Measurements from ENCODE around the gene NKG7. TPM values are rescaled to one million over a fixed set of nuclear protein-coding genes. Genes with fewer than 3 reads are reported as not detected.

Gene NKG7
- total and polyA plus RNA-seq, 4 donors = 2.0 to 13.6 (median 5.7) TPM

- Histone ChIP-seq H3K9ac (ENCODE audit: low read depth in 1 of 2, low read length in 2 of 2) (no peak overlapping the region), H3K4me1 (ENCODE audit: control insufficient read depth in 4 of 4, insufficient read depth in 4 of 4, low read length in 3 of 4) (peaks cover 11 to 44% (median 24%) of the 10 kb centered on the region in 4 donors), H3K27ac (ENCODE audit: low read depth in 1 of 2, low read length in 2 of 2) (no peak overlapping the region), H3K36me3 (ENCODE audit: control insufficient read depth in 4 of 4, insufficient read depth in 3 of 4, low read depth in 1 of 4, low read length in 3 of 4) (peaks cover 8 to 21% (median 18%) of the 10 kb centered on the region in 4 donors), H3K4me3 (ENCODE audit: low read depth in 1 of 3, low read length in 3 of 3) (no peak overlapping the region), H3K9me3 (ENCODE audit: control insufficient read depth in 4 of 4, low read length in 3 of 4) (no peaks in the 10 kb centered on the region), H3K27me3 (ENCODE audit: control insufficient read depth in 4 of 4, insufficient read depth in 4 of 4, low read length in 3 of 4) (no peaks in the 10 kb centered on the region)
- no peak for DNase-seq (ENCODE audit: low spot score)
- 95% methylated on average over 16 of the region's 16 CpGs for WGBS
- no peak for TF ChIP-seq TAF1 (conservative IDR thresholded peaks at IDR 0.05)
- TF ChIP-seq, protein P1, sequence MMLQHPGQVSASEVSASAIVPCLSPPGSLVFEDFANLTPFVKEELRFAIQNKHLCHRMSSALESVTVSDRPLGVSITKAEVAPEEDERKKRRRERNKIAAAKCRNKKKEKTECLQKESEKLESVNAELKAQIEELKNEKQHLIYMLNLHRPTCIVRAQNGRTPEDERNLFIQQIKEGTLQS (IDR thresholded peaks at IDR 0.05) = no peak
- TF ChIP-seq FOXA2 (IDR thresholded peaks at IDR 0.05) = no peak
- no peak for TF ChIP-seq YY1 (IDR thresholded peaks at IDR 0.05)
- no peak for TF ChIP-seq NR2F2 (IDR thresholded peaks at IDR 0.05)
- TF ChIP-seq CTCF (IDR thresholded peaks at IDR 0.05; ENCODE audit: low read depth, low read length, missing input control) = no peak
- TF ChIP-seq FOXA1 (IDR thresholded peaks at IDR 0.05) = no peak
- no peak for TF ChIP-seq HNF4A (conservative IDR thresholded peaks at IDR 0.05)
- TF ChIP-seq, protein P2, sequence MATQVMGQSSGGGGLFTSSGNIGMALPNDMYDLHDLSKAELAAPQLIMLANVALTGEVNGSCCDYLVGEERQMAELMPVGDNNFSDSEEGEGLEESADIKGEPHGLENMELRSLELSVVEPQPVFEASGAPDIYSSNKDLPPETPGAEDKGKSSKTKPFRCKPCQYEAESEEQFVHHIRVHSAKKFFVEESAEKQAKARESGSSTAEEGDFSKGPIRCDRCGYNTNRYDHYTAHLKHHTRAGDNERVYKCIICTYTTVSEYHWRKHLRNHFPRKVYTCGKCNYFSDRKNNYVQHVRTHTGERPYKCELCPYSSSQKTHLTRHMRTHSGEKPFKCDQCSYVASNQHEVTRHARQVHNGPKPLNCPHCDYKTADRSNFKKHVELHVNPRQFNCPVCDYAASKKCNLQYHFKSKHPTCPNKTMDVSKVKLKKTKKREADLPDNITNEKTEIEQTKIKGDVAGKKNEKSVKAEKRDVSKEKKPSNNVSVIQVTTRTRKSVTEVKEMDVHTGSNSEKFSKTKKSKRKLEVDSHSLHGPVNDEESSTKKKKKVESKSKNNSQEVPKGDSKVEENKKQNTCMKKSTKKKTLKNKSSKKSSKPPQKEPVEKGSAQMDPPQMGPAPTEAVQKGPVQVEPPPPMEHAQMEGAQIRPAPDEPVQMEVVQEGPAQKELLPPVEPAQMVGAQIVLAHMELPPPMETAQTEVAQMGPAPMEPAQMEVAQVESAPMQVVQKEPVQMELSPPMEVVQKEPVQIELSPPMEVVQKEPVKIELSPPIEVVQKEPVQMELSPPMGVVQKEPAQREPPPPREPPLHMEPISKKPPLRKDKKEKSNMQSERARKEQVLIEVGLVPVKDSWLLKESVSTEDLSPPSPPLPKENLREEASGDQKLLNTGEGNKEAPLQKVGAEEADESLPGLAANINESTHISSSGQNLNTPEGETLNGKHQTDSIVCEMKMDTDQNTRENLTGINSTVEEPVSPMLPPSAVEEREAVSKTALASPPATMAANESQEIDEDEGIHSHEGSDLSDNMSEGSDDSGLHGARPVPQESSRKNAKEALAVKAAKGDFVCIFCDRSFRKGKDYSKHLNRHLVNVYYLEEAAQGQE (IDR thresholded peaks at IDR 0.05) = no peak
- no peak for TF ChIP-seq EGR1 (IDR thresholded peaks at IDR 0.05; ENCODE audit: low read depth in 2 of 2)
- no peak for TF ChIP-seq RAD21 (IDR thresholded peaks at IDR 0.05)
- no peak for TF ChIP-seq JUND (IDR thresholded peaks at IDR 0.05)
- no peak for TF ChIP-seq SP1 (IDR thresholded peaks at IDR 0.05)
- no peak for TF ChIP-seq RXRA (IDR thresholded peaks at IDR 0.05)
Measured at GRCh38 chr19:51352783-51353360, 19.6 kb downstream of the NKG7 start.

DNA sequence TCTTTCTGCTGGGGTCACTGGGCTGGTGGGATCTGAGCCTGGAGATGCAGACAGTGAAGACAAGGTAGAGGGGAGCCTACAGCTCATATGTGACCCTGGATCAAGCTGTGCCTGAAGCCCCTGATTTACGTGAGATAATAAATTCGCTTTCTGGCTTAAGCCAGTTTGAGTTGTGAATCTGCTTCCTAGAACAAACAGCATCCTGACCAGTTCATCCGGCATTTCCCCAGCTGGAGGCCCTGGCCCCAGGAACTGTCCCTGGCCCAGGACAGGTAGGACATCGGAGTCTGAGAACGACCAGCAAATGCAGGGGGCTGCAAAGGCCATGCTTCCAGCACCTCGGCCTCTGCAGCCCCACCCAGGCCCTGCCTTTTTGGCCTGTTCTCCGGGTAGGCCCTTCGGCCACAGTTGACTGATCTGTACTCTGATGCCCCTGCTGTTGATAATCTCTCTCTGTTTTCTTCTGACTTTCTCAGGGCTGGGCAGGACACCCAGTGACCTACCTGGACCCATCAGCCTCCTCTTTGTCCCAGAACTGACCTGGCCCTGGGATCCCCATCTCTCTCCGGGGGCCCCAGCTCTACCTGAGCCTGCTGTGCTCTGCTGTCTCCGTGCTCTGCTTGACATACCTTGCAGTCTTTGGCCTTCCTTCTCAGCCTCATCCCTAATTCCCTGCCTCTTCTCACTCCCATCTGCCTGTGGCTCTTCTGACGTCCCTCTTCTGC lies 21.0 kb downstream of the NKG7 start:
- peak overlapping the region; percentile 62 to 63 for H3K27ac ChIP-seq (ENCODE audit: low read depth in 1 of 2, low read length in 2 of 2)
- no peak for DNase-seq (ENCODE audit: low spot score)
- TF ChIP-seq SP1 (IDR thresholded peaks at IDR 0.05) (no peak), HNF4G (IDR thresholded peaks at IDR 0.05) (no peak), CTCF (IDR thresholded peaks at IDR 0.05; ENCODE audit: low read depth, low read length, missing input control) (no peak), FOXA1 (IDR thresholded peaks at IDR 0.05) (no peak), GABPA (IDR thresholded peaks at IDR 0.05 in 1 of 2, conservative IDR thresholded peaks at IDR 0.05 in 1 of 2) (no peak), JUND (IDR thresholded peaks at IDR 0.05) (no peak), FOXA2 (IDR thresholded peaks at IDR 0.05) (no peak), NR2F2 (IDR thresholded peaks at IDR 0.05) (no peak), RXRA (IDR thresholded peaks at IDR 0.05) (no peak)
- TF ChIP-seq, protein P3, sequence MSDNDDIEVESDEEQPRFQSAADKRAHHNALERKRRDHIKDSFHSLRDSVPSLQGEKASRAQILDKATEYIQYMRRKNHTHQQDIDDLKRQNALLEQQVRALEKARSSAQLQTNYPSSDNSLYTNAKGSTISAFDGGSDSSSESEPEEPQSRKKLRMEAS (IDR thresholded peaks at IDR 0.05) = no peak
- TF ChIP-seq, protein P2 (IDR thresholded peaks at IDR 0.05) = no peak
- H3K9ac ChIP-seq (ENCODE audit: low read depth in 1 of 2, low read length in 2 of 2) = no peak overlapping the region
- H3K9me3 ChIP-seq (ENCODE audit: control insufficient read depth in 4 of 4, low read length in 3 of 4) = no peaks in the 10 kb centered on the region
- peaks cover 8 to 29% (median 23%) of the 10 kb centered on the region in 4 donors for H3K36me3 ChIP-seq (ENCODE audit: control insufficient read depth in 4 of 4, insufficient read depth in 3 of 4, low read depth in 1 of 4, low read length in 3 of 4)
- WGBS = 97% methylated on average over 11 of the region's 11 CpGs
- H3K27me3 ChIP-seq (ENCODE audit: control insufficient read depth in 4 of 4, insufficient read depth in 4 of 4, low read length in 3 of 4) = no peaks in the 10 kb centered on the region
- no peak overlapping the region for H3K4me3 ChIP-seq (ENCODE audit: low read depth in 1 of 3, low read length in 3 of 3)
- peaks cover 9 to 45% (median 23%) of the 10 kb centered on the region in 4 donors for H3K4me1 ChIP-seq (ENCODE audit: control insufficient read depth in 4 of 4, insufficient read depth in 4 of 4, low read length in 3 of 4)
